Suprapubic skin (tissue), 3 donors: ENCODE results near the gene TGFBR2.

ENCODE experiments used
- CTCF ChIP-seq, 2 donors: fragments of 200-600 bp in 1 of 2; fragments of 450-650 bp in 1 of 2; sonication (generic) in 1 of 2; IDR thresholded peaks; one replicate each; pipeline ENCODE4 v1.5.1; 2016 to 2019; ENCODE audit warnings: antibody characterized with exemption in 2 of 2, mild to moderate bottlenecking in 1 of 2, moderate library complexity in 1 of 2
- POLR2AphosphoS5 ChIP-seq, 3 donors: sonication (generic); formaldehyde crosslinking; IDR thresholded peaks; one replicate each; pipeline ENCODE4 v1.6.1; 2017; ENCODE audit warnings: antibody characterized with exemption in 3 of 3

GRCh38 chr3:30621576-30621975, 15.2 kb downstream of the TGFBR2 start:
- no peak for TF ChIP-seq CTCF (IDR thresholded peaks at IDR 0.05)
- no peak for TF ChIP-seq POLR2AphosphoS5 (IDR thresholded peaks at IDR 0.05)
